HCT116 (cell line): ENCODE data around the gene FRAS1. TPM values are rescaled to one million over a fixed set of nuclear protein-coding genes. Genes with fewer than 3 reads are reported as not detected.

ENCODE experiments used
- ATAC-seq: fragments of 200-7000 bp; cut with Tn5 transposase; 2 replicates; pipeline ENCODE4 v1.9.1; 2020; ENCODE audit warnings: mild to moderate bottlenecking, moderate library complexity
- BruUV-seq: library from RNA; stranded (reverse); fragments of 400-500 nt; replicated peaks from 2 replicates; lab custom pipeline; 2021; lab: Mats Ljungman, UMichigan
- CTCF ChIA-PET: fragments of 300-600 bp; sonication (Branson Sonifier 250); formaldehyde crosslinking; loops from one replicate; lab custom pipeline; 2021; ENCODE audit warnings: antibody characterized with exemption; lab: Charles Lee
- POLR2A ChIA-PET: fragments of 300-600, 350-600 bp; sonication (Branson Sonifier 250); formaldehyde crosslinking; loops from one replicate; lab custom pipeline; 2021; ENCODE audit warnings: antibody characterized with exemption; lab: Charles Lee
- RAD21 ChIA-PET, 2 experiments: fragments of 300-600 bp; sonication (Branson Sonifier 250); formaldehyde crosslinking; loops; one replicate each; lab custom pipeline; 2023; ENCODE audit warnings: low total read pairs in 2 of 2; ENCODE audit not compliant: uncharacterized antibody in 2 of 2, unreplicated experiment in 2 of 2, low non-redundant PET in 1 of 2; lab: Charles Lee
- DNase-seq: peaks from one replicate; pipeline ENCODE4 v3.0.0-alpha.2; 2010; ENCODE audit warnings: low read depth, low spot score
- H2AFZ ChIP-seq: fragments of 200-600 bp; shearing (Covaris generic), sonication (generic); 2 replicates; pipeline ENCODE4 v1.6.1; 2017; ENCODE audit warnings: low read depth, mixed run types, mixed read lengths, antibody characterized with exemption, low read length; ENCODE audit not compliant: poor library complexity, severe bottlenecking
- H3K27ac ChIP-seq: 2 replicates; pipeline ENCODE4 v1.5.1; 2012; ENCODE audit warnings: low read depth, low read length
- H3K27me3 ChIP-seq: fragments of 200-600 bp; sonication (generic); 2 replicates; pipeline ENCODE4 v1.6.1; 2016; ENCODE audit warnings: mixed run types, low read length, mixed read lengths; ENCODE audit not compliant: insufficient read depth
- H3K36me3 ChIP-seq, 2 experiments: fragments of 200-500 bp in 1 of 2; fragments of 200-600 bp in 1 of 2; sonication (Bioruptor generic) in 1 of 2; sonication (generic) in 1 of 2; 2 replicates each; pipeline versions ENCODE4 v1.5.1 to v1.6.1; 2014 to 2016; ENCODE audit warnings: low read length in 2 of 2, inconsistent platforms in 1 of 2, mixed read lengths in 1 of 2, mixed run types in 1 of 2; ENCODE audit not compliant: insufficient read depth in 2 of 2, control insufficient read depth in 1 of 2
- H3K4me1 ChIP-seq, 2 experiments: fragments of 200-600 bp in 1 of 2; sonication (generic) in 1 of 2; 2 replicates each; pipeline versions ENCODE4 v1.5.1 to v1.6.1; 2012 to 2017; ENCODE audit warnings: low read length in 2 of 2, inconsistent platforms in 1 of 2, mild to moderate bottlenecking in 1 of 2, mixed read lengths in 1 of 2, mixed run types in 1 of 2, moderate library complexity in 1 of 2; ENCODE audit not compliant: insufficient read depth in 2 of 2, control insufficient read depth in 1 of 2
- H3K4me2 ChIP-seq: fragments of 200-600 bp; sonication (generic); 2 replicates; pipeline ENCODE4 v1.6.1; 2017; ENCODE audit warnings: mixed run types, low read length, mixed read lengths
- H3K4me3 ChIP-seq, 2 experiments: fragments of 200-600 bp in 1 of 2; sonication (generic) in 1 of 2; replicated peaks in 1 of 2; 2 replicates each; pipeline ENCODE4 v1.5.1; 2011 to 2016; ENCODE audit warnings: low read length in 2 of 2, control low read depth in 1 of 2, low read depth in 1 of 2, mild to moderate bottlenecking in 1 of 2, mixed read lengths in 1 of 2, mixed run types in 1 of 2
- H3K79me2 ChIP-seq: fragments of 200-600 bp; sonication (generic); 2 replicates; pipeline ENCODE4 v1.6.1; 2017; ENCODE audit warnings: mild to moderate bottlenecking, mixed run types, low read length, moderate library complexity, mixed read lengths; ENCODE audit not compliant: insufficient read depth
- H3K9ac ChIP-seq: fragments of 200-600 bp; sonication (generic); 2 replicates; pipeline ENCODE4 v1.6.1; 2016; ENCODE audit warnings: low read length, mixed read lengths
- H3K9me2 ChIP-seq: fragments of 200-600 bp; sonication (generic), shearing (Covaris generic); 2 replicates; pipeline ENCODE4 v1.6.1; 2017; ENCODE audit warnings: mixed run types, mild to moderate bottlenecking, moderate library complexity; ENCODE audit not compliant: insufficient read depth
- H3K9me3 ChIP-seq, 2 experiments: fragments of 200-500 bp in 1 of 2; fragments of 200-600 bp in 1 of 2; sonication (Bioruptor generic) in 1 of 2; sonication (generic) in 1 of 2; 2 replicates each; pipeline ENCODE4 v1.6.1; 2014 to 2017; ENCODE audit warnings: low read length in 2 of 2, mixed read lengths in 2 of 2, inconsistent platforms in 1 of 2, low read depth in 1 of 2, mild to moderate bottlenecking in 1 of 2, mixed run types in 1 of 2, moderate library complexity in 1 of 2; ENCODE audit not compliant: control insufficient read depth in 1 of 2, insufficient read depth in 1 of 2
- H4K20me1 ChIP-seq: fragments of 200-600 bp; sonication (generic), shearing (Covaris generic); 2 replicates; pipeline ENCODE4 v1.6.1; 2017; ENCODE audit warnings: mixed run types, mild to moderate bottlenecking, moderate library complexity; ENCODE audit not compliant: insufficient read depth
- CBX3 ChIP-seq: IDR thresholded peaks from 2 replicates; pipeline ENCODE4 v1.6.1; 2012; ENCODE audit warnings: low read depth
- EGR1 ChIP-seq: IDR thresholded peaks from 2 replicates; pipeline ENCODE4 v1.6.1; 2012; ENCODE audit warnings: low read depth
- EZH2phosphoT487 ChIP-seq: fragments of 200-600 bp; IDR thresholded peaks from 2 replicates; pipeline ENCODE4 v1.6.1; 2018; ENCODE audit warnings: antibody characterized with exemption, borderline replicate concordance
- FOSL1 ChIP-seq: IDR thresholded peaks from 2 replicates; pipeline ENCODE4 v1.6.1; 2012; ENCODE audit warnings: low read depth
- POLR2AphosphoS5 ChIP-seq: IDR thresholded peaks from 2 replicates; pipeline ENCODE4 v1.6.1; 2011; ENCODE audit warnings: mild to moderate bottlenecking, low read depth, low read length, moderate library complexity
- ZBTB33 ChIP-seq: IDR thresholded peaks from 2 replicates; pipeline ENCODE4 v1.6.1; 2011; ENCODE audit warnings: mild to moderate bottlenecking, low read length, moderate library complexity; ENCODE audit not compliant: insufficient replicate concordance; ENCODE audit errors: extremely low read depth
- intact Hi-C: fragments of 100-400 bp; cut with micrococcal nuclease; formaldehyde crosslinking; loops from 2 replicates; pipeline ENCODE4 v1.10.0; 2022
- total RNA-seq: library from RNA; stranded (reverse); gene quantifications from one replicate; pipeline ENCODE4 v1.2.1, GENCODE V29; 2021; ENCODE audit not compliant: unreplicated experiment

The FRAS1 gene
- total RNA-seq, 1 experiment from 2014 or later: 33.5 TPM

GRCh38 chr4:78552389-78553042 is 495.4 kb downstream of the FRAS1 start (continued):
- no peak for TF ChIP-seq ZBTB33
- TF ChIP-seq FOSL1: peak; percentile 92
- 0 out of 2 replicates have a peak, but pooled peaks have one; percentile 6 for TF ChIP-seq CBX3

GRCh38 chr4:78553043-78553396 is 495.9 kb downstream of the FRAS1 start:
- BruUV-seq: no TSS peak
- no peak for DNase-seq
- Histone ChIP-seq H3K9ac (peak overlapping the region; percentile 90), H3K27ac (peak overlapping the region; percentile 100), H3K36me3 (peaks cover 0 to 6% of the 10 kb centered on the region in 2 experiments; a peak in 1 of 4 replicates), H3K79me2 (peaks cover 39% of the 10 kb centered on the region), H3K9me2 (no peaks in the 10 kb centered on the region), H3K9me3 (no peaks in the 10 kb centered on the region), H3K4me2 (peak overlapping the region; percentile 87), H4K20me1 (no peaks in the 10 kb centered on the region), H3K4me3 (peak overlapping the region; percentile 61 to 71), H2AFZ (no peak overlapping the region), H3K4me1 (peaks cover 63 to 76% of the 10 kb centered on the region in 2 experiments), H3K27me3 (no peaks in the 10 kb centered on the region)
- intact Hi-C loops: loop anchor here (2.0 to 5.0 kb wide), 2 partner anchors 690 to 1476 kb away; partner anchors contain the start of genes CCNI and MRPL1
- CTCF ChIA-PET: no interaction called here
- ATAC-seq: no peak
- POLR2A ChIA-PET: interaction anchor here (1.2 kb wide), 1 partner anchor 10 kb away, joined by 4 read pairs; no protein-coding TSS in a partner anchor
- peak; percentile 23; the same call in 1 of the 2 replicates for TF ChIP-seq POLR2AphosphoS5
- no peak for TF ChIP-seq EGR1
- no peak for TF ChIP-seq EZH2phosphoT487
- TF ChIP-seq FOSL1: no peak
- RAD21 ChIA-PET: no interaction called here
